GM21390 (cell line): ENCODE results near the gene GIT1.
A peak's percentile ranks its signal among the peaks of the same experiment; 100 is the strongest.
"Not testable (repeated sequence)": the region's sequence is repeated elsewhere in the genome, so short reads cannot be mapped to it uniquely, and the experiment has no call there.

Source experiments
- ATAC-seq: cut with Tn5 transposase; IDR thresholded peaks from one replicate; pipeline ENCODE4 v1.9.1; 2021; ENCODE audit not compliant: unreplicated experiment

GIT1 gene

GRCh38 chr17:29568331-29569244 is 20.9 kb downstream of the GIT1 start, which contains the start of gene TP53I13:
Gene TP53I13 (plus strand): TSS chr17:29568701. CDS start chr17:29568759, 58 bp downstream.
- ATAC-seq = peak; percentile 30

- ATAC-seq = peak; percentile 42
Measured at GRCh38 chr17:29567554-29568330, 21.7 kb downstream of the GIT1 start.

- ATAC-seq = no peak
Measured at GRCh38 chr17:29567304-29567553, 22.2 kb downstream of the GIT1 start.

- no peak for ATAC-seq
Measured at GRCh38 chr17:29566473-29567303, 22.8 kb downstream of the GIT1 start, which contains the start of gene ABHD15. Gene ABHD15 (minus strand): TSS chr17:29567037. CDS start chr17:29566966, 71 bp downstream.

- ATAC-seq = no peak
Measured at GRCh38 chr17:29565643-29566472, 23.6 kb downstream of the GIT1 start.

GRCh38 chr17:29563816-29564215 is 25.6 kb downstream of the GIT1 start:
- ATAC-seq = no peak

- ATAC-seq = no peak
Measured at GRCh38 chr17:29562615-29563014, 26.8 kb downstream of the GIT1 start.

GRCh38 chr17:29561554-29562517 is 27.6 kb downstream of the GIT1 start:
- no peak for ATAC-seq

GRCh38 chr17:29560316-29560715 is 29.1 kb downstream of the GIT1 start:
- no peak for ATAC-seq

GRCh38 chr17:29559640-29560039 is 29.8 kb downstream of the GIT1 start:
- ATAC-seq = no peak

- not testable (repeated sequence) for ATAC-seq
Measured at GRCh38 chr17:29558139-29558538, 31.3 kb downstream of the GIT1 start.

- ATAC-seq = no peak
Measured at GRCh38 chr17:29557739-29558116, 31.7 kb downstream of the GIT1 start.

GRCh38 chr17:29557085-29557738 is 32.2 kb downstream of the GIT1 start:
- ATAC-seq = no peak

GRCh38 chr17:29555840-29556239 is 33.6 kb downstream of the GIT1 start:
- no peak for ATAC-seq

- ATAC-seq = no peak
Measured at GRCh38 chr17:29549177-29549923, 40.1 kb downstream of the GIT1 start.

- no peak for ATAC-seq
Measured at GRCh38 chr17:29546830-29547229, 42.6 kb downstream of the GIT1 start.

GRCh38 chr17:29546085-29546484 is 43.4 kb downstream of the GIT1 start:
- ATAC-seq = no peak

GRCh38 chr17:29544066-29544465 is 45.4 kb downstream of the GIT1 start:
- ATAC-seq = no peak
